HG03060 (cell line): Measurements from ENCODE around the gene TAF11L13.
"Not testable (repeated sequence)": the region's sequence is repeated elsewhere in the genome, so short reads cannot be mapped to it uniquely, and the experiment has no call there.

Source experiments
- ATAC-seq: cut with Tn5 transposase; IDR thresholded peaks from one replicate; pipeline ENCODE4 v1.9.1; 2021; ENCODE audit warnings: low read depth, moderate number of reproducible peaks; ENCODE audit not compliant: unreplicated experiment

TAF11L13 gene

GRCh38 chr5:17631788-17632187, at the start of gene TAF11L13:
Gene TAF11L13 (plus strand): TSS chr5:17632088.
- not testable (repeated sequence) for ATAC-seq

GRCh38 chr5:17585658-17586057, 46.2 kb upstream of the TAF11L13 start, which contains the start of gene TAF11L7:
Gene TAF11L7 (minus strand): TSS chr5:17585758.
- ATAC-seq: not testable (repeated sequence)

- not testable (repeated sequence) for ATAC-seq
Observed at GRCh38 chr5:17590860-17591259, 41.0 kb upstream of the TAF11L13 start, which contains the start of gene TAF11L8. Gene TAF11L8 (minus strand): TSS chr5:17590960.

GRCh38 chr5:17594255-17594654, 37.6 kb upstream of the TAF11L13 start, which contains the start of gene TAF11L9:
Gene TAF11L9 (minus strand): TSS chr5:17594394.
- ATAC-seq: not testable (repeated sequence)

GRCh38 chr5:17597728-17598127, 34.2 kb upstream of the TAF11L13 start, which contains the start of gene TAF11L10:
Gene TAF11L10 (minus strand): TSS chr5:17597828.
- ATAC-seq: not testable (repeated sequence)

GRCh38 chr5:17603880-17604279, 28.0 kb upstream of the TAF11L13 start, which contains the start of gene TAF11L11:
Gene TAF11L11 (plus strand): TSS chr5:17604183.
- not testable (repeated sequence) for ATAC-seq

GRCh38 chr5:17604951-17605350, 26.9 kb upstream of the TAF11L13 start:
- no peak for ATAC-seq

- not testable (repeated sequence) for ATAC-seq
Observed at GRCh38 chr5:17607461-17607860, 24.4 kb upstream of the TAF11L13 start.

- not testable (repeated sequence) for ATAC-seq
Observed at GRCh38 chr5:17610092-17610491, 21.8 kb upstream of the TAF11L13 start, which contains the start of gene TAF11L12. Gene TAF11L12 (plus strand): TSS chr5:17610392.

GRCh38 chr5:17614872-17615605, 16.8 kb upstream of the TAF11L13 start:
- no peak for ATAC-seq

- no peak for ATAC-seq
Observed at GRCh38 chr5:17619354-17619753, 12.5 kb upstream of the TAF11L13 start.

GRCh38 chr5:17620627-17621026, 11.3 kb upstream of the TAF11L13 start:
- no peak for ATAC-seq

GRCh38 chr5:17625686-17626085, 6.2 kb upstream of the TAF11L13 start:
- no peak for ATAC-seq

GRCh38 chr5:17634160-17634559, 2.3 kb downstream of the TAF11L13 start, which contains the start of gene TAF11L14:
Gene TAF11L14 (plus strand): TSS chr5:17634460.
- no peak for ATAC-seq

GRCh38 chr5:17649232-17649631, 17.3 kb downstream of the TAF11L13 start:
- ATAC-seq: not testable (repeated sequence)

- not testable (repeated sequence) for ATAC-seq
Observed at GRCh38 chr5:17655201-17655759, 23.4 kb downstream of the TAF11L13 start.

- no peak for ATAC-seq
Observed at GRCh38 chr5:17655921-17656320, 24.0 kb downstream of the TAF11L13 start.

GRCh38 chr5:17663182-17663581, 31.3 kb downstream of the TAF11L13 start:
- no peak for ATAC-seq

GRCh38 chr5:17665836-17666235, 33.9 kb downstream of the TAF11L13 start:
- no peak for ATAC-seq

- no peak for ATAC-seq
Observed at GRCh38 chr5:17666726-17667235, 34.9 kb downstream of the TAF11L13 start.

GRCh38 chr5:17670353-17670752, 38.5 kb downstream of the TAF11L13 start:
- no peak for ATAC-seq
